Small intestine (tissue), 7 donors: ENCODE results near the gene DENND5A. TPM values are rescaled to one million over a fixed set of nuclear protein-coding genes. Genes with fewer than 3 reads are reported as not detected.

Experiments
- DNase-seq, 2 donors: peaks; one replicate each; pipeline versions ENCODE4 v3.0.0 to v3.0.0-alpha.2; 2013
- FAIRE-seq: peaks from 2 replicates; lab custom pipeline; 2012; peaks lifted over from hg19 to GRCh38; lab: Jason Lieb, UNC
- H3K27ac ChIP-seq, 3 donors: one replicate each; pipeline ENCODE4 v1.5.1; 2013; ENCODE audit warnings: low read length in 2 of 3, mild to moderate bottlenecking in 2 of 3, control low read depth in 1 of 3, inconsistent platforms in 1 of 3, low read depth in 1 of 3, moderate library complexity in 1 of 3
- H3K27me3 ChIP-seq, 3 donors: one replicate each; pipeline ENCODE4 v1.6.1; 2013; ENCODE audit warnings: low read length in 3 of 3, inconsistent platforms in 1 of 3; ENCODE audit not compliant: control insufficient read depth in 3 of 3, insufficient read depth in 3 of 3
- H3K36me3 ChIP-seq, 3 donors: one replicate each; pipeline ENCODE4 v1.6.1; 2013; ENCODE audit warnings: low read length in 3 of 3, inconsistent platforms in 1 of 3, low read depth in 1 of 3, mild to moderate bottlenecking in 1 of 3, moderate library complexity in 1 of 3; ENCODE audit not compliant: control insufficient read depth in 3 of 3, insufficient read depth in 2 of 3
- H3K4me1 ChIP-seq, 3 donors: one replicate each; pipeline ENCODE4 v1.6.1; 2013; ENCODE audit warnings: low read length in 2 of 3, inconsistent platforms in 1 of 3, low read depth in 1 of 3, mild to moderate bottlenecking in 1 of 3, moderate library complexity in 1 of 3; ENCODE audit not compliant: control insufficient read depth in 3 of 3, insufficient read depth in 2 of 3
- H3K4me3 ChIP-seq, 3 donors: one replicate each; pipeline ENCODE4 v1.5.1; 2013; ENCODE audit warnings: low read length in 3 of 3, control low read depth in 1 of 3, inconsistent platforms in 1 of 3, low read depth in 1 of 3, mild to moderate bottlenecking in 1 of 3, moderate library complexity in 1 of 3
- H3K9me3 ChIP-seq, 2 donors: one replicate each; pipeline ENCODE4 v1.6.1; 2013; ENCODE audit warnings: low read depth in 1 of 2, low read length in 1 of 2; ENCODE audit not compliant: control insufficient read depth in 2 of 2, insufficient read depth in 1 of 2
- WGBS, 3 donors: extraction: QIAGEN DNeasy Blood & Tissue Kit; methylation state at CpG; one replicate each; pipeline ENCODE4 v1.1.7; 2013; 5-methylcytosine and 5-hydroxymethylcytosine counted together
- polyA plus RNA-seq, 4 donors: library from polyadenylated mRNA; stranded (reverse) in 3 of 4; unstranded in 1 of 4; fragments of 200-250 nt in 3 of 4; fragments of 120-200 nt in 1 of 4; gene quantifications; one replicate each; pipeline versions ENCODE4 v1.2.1 to v1.2.3, GENCODE V29; 2013
- donor health status: healthy with polysubstance abuse.
- donor health status: control.
- donor health status: control.
- donor health status: Bipolar disorder and iron deficiency.
- donor health status: healthy.

DENND5A gene
- polyA plus RNA-seq, 4 donors = 0.89 to 17.7 (median 11.0) TPM

DNA sequence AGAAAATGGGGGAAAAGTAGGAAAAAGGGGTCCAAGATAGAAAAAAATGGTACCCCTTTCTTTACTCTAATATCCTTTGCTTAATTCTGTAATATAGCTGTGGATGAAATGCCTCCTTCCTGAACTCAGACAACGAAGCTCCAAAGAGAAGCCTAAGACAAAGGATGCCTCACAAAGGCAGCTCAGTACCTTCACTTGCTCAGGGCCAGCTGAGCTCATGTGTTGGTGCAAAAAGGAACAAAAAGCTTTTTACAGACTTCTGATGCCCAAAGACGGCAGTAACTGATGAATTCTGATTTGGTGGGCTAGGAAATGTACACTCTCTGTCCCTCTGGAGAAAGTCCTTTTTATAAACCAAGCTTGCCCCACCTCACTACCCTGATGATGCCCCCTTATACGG is 77.5 kb downstream of the DENND5A start:
- Histone ChIP-seq H3K4me3 (no peak overlapping the region), H3K4me1 (no peaks in the 10 kb centered on the region), H3K36me3 (peaks cover 0 to 5% (median 0%) of the 10 kb centered on the region in 3 donors), H3K9me3 (peaks cover 0 to 9% of the 10 kb centered on the region in 2 donors), H3K27ac (no peak overlapping the region), H3K27me3 (no peaks in the 10 kb centered on the region)
- FAIRE-seq = no peak
- 93 to 95% (median 93%) methylated on average over 3 of the region's 3 CpGs for WGBS, 3 donors
- DNase-seq = no peak

DNA sequence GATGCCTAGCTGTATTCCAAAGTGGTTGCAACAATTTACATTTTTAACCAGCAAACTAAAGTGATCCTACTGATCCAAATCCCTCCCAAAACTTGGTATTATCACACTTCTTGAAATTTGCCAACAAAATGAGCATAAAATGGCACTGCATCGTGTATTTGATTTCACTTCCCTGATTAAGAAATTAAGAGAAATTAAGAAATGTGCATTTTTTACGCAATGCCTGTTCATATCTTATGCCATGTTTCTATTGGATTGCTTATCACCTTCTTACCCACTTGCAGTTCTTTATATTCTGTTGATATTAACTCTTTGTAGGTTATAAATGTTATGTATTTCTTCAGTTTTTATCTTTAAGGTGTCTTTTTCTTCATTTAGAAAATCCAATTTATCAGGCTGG is 80.6 kb downstream of the DENND5A start:
- DNase-seq (no peak), FAIRE-seq (no peak)
- WGBS, 3 donors = 71 to 94% (median 87%) methylated on average over 2 of the region's 2 CpGs
- Histone ChIP-seq H3K27me3 (no peaks in the 10 kb centered on the region), H3K36me3 (peaks cover 0 to 9% (median 0%) of the 10 kb centered on the region in 3 donors), H3K9me3 (peaks cover 0 to 5% of the 10 kb centered on the region in 2 donors), H3K4me3 (no peak overlapping the region), H3K4me1 (no peaks in the 10 kb centered on the region), H3K27ac (no peak overlapping the region)

DNA sequence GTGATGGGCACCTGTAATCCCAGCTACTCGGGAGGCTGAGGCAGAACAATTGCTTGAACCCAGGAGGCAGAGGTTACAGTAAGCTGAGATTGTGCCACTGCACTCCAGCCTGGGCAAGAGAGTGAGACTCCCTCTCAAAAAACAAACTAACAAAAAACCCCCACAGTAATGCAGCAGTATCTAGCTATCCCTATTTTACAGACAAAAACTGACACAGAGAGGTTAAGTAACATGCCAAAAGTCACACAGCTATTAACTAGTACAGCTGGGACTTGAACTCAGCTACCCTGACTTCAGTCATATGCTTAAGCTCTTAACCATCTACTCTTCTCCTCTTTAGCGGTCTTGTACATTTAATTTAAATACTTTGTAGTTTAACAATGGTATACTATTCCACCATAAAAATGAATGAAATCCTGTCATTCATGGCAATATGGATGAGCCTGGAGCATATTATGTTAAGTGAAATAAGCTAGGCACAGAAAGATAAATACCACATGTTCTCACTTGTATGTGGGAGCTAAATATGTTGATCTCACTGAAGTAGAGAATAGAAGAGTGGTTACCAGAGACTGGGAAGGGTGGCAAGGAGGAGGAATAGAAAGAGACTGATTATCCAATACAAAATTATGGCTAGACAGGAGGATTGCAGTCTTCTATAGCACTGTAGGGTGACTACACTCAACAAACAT is 82.8 kb downstream of the DENND5A start:
- Histone ChIP-seq H3K27me3 (no peaks in the 10 kb centered on the region), H3K4me1 (no peaks in the 10 kb centered on the region), H3K27ac (no peak overlapping the region), H3K4me3 (no peak overlapping the region), H3K9me3 (no peaks in the 10 kb centered on the region), H3K36me3 (peaks cover 0 to 4% (median 0%) of the 10 kb centered on the region in 3 donors)
- WGBS, 3 donors = 92 to 96% (median 94%) methylated on average over 2 of the region's 2 CpGs
- no peak for FAIRE-seq
- no peak for DNase-seq

DNA sequence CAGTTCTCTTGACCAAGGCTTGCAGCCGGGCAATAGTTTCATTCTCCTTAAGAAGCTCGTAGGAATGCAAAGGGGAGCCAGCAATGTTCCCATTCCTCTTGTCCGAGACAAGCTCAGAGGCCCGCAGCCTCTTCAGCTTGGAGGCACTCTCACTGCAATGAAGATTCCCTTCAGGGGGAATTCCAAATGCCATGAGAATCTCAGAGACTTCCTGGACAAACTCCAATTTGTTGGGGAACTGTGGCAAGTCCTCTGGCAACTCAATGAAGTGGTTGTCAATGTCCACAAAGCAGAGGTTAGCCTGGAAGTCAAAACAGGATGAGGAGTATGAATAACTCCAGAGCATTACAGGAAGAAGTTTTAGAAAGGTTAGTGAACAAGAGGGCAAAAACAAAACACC is 84.4 kb downstream of the DENND5A start:
- WGBS, 3 donors = 72 to 89% (median 89%) methylated on average over 4 of the region's 4 CpGs
- Histone ChIP-seq H3K36me3 (peaks cover 0 to 11% (median 0%) of the 10 kb centered on the region in 3 donors), H3K27ac (no peak overlapping the region), H3K4me3 (no peak overlapping the region), H3K4me1 (no peaks in the 10 kb centered on the region), H3K27me3 (no peaks in the 10 kb centered on the region), H3K9me3 (no peaks in the 10 kb centered on the region)
- no peak for FAIRE-seq
- no peak for DNase-seq

DNA sequence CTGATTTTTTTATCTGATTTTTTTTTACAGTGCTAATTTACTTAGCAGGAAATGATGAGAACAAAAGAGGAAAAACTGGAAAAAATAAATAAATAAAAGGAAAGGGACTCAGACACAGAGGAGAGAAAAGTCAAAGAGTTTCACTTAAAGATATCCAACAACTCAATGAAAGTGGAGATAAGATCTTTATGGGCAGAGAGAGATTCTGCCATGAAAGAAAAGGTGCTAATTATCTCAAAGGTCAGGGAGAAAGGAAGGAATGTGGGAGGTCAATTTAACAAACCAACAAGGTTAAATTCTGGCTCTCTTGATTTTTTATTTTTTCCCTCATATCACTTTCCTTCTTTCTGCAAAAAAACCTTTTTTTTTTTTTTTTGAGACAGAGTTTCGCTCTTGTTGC is 86.0 kb downstream of the DENND5A start:
- Histone ChIP-seq H3K36me3 (peaks cover 0 to 11% (median 0%) of the 10 kb centered on the region in 3 donors), H3K4me1 (no peaks in the 10 kb centered on the region), H3K4me3 (no peak overlapping the region), H3K9me3 (no peaks in the 10 kb centered on the region), H3K27me3 (no peaks in the 10 kb centered on the region), H3K27ac (no peak overlapping the region)
- 91 to 100% (median 100%) methylated on average over 1 of the region's 1 CpG for WGBS, 3 donors
- no peak for FAIRE-seq
- DNase-seq = no peak

DNA sequence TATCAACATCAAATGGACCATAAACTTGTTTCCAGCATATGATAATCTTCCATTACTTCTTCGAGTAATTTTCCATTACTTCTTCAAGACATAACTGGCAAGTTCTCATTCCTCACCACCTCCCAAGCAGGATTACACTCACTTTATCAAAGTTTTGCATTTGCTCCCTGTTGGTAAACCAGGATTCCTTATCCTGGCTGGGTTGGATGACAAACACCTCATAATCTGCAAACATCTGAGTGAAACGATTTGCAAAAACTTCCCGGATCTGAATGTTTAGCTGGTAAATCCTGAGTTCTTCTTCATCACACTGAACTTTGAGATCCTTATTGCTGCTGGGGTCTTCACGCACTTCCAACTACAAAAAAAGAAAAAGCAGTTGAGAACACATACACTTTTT is 86.4 kb downstream of the DENND5A start:
- WGBS, 3 donors = 83 to 89% (median 86%) methylated on average over 4 of the region's 4 CpGs
- H3K4me3 ChIP-seq = no peak overlapping the region
- no peak overlapping the region for H3K27ac ChIP-seq
- no peaks in the 10 kb centered on the region for H3K4me1 ChIP-seq
- H3K9me3 ChIP-seq = no peaks in the 10 kb centered on the region
- DNase-seq = no peak
- H3K36me3 ChIP-seq = peaks cover 0 to 11% (median 0%) of the 10 kb centered on the region in 3 donors
- FAIRE-seq = no peak
- no peaks in the 10 kb centered on the region for H3K27me3 ChIP-seq

DNA sequence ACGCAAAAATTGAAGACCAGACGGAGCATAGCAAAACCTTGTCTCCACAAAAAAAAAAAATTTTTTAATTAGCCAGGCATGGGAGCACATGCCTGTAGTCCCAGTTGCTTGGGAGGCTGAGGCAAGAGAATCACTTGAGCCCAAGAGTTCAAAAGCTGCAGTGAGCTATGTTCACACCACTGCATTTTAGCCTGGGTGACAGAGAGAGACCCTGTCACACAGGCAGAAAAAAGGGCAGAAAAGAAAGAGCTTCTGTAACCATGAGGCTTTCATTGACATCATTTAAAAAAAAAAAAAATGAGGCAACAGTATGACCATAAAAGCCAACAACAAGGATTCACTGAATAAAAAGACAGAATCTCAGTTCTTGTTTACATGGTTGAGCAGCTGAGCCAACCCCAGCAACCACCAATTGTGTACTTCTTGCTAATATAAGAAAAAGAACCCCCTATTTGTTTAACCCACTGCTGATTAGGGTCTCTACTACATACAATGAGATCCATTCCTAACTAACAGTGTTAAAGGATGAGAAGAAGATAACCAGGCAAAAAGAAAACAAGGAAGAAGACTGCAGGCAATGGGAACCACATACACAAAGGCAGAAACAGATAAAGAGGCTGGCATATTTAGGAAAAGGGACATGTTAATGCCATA is 87.6 kb downstream of the DENND5A start:
- Histone ChIP-seq H3K27ac (no peak overlapping the region), H3K4me3 (no peak overlapping the region), H3K4me1 (no peaks in the 10 kb centered on the region), H3K36me3 (peaks cover 0 to 11% (median 0%) of the 10 kb centered on the region in 3 donors), H3K9me3 (no peaks in the 10 kb centered on the region), H3K27me3 (no peaks in the 10 kb centered on the region)
- FAIRE-seq = no peak
- no peak for DNase-seq
- WGBS, 3 donors = 97 to 100% (median 98%) methylated on average over 2 of the region's 2 CpGs

DNA sequence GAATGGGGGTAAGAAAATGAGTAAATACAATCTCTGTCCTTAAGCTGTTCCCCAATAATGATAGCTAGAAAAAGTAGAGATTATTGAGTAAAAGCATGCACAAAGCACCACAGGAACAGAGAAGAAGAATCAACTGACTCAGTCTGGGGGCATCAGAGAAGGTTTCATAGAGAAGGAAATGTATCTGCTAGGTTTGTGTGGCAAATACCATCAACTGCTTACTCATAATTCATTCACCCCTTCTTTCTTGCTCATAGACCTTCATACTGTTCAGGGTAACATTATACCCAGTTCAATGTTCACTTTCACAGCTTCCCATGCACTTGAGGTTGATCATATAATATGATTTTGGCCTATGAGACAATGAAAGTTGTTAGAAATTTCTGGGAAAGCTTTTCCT is 88.6 kb downstream of the DENND5A start:
- H3K4me3 ChIP-seq = no peak overlapping the region
- H3K9me3 ChIP-seq = no peaks in the 10 kb centered on the region
- H3K36me3 ChIP-seq = peaks cover 0 to 11% (median 0%) of the 10 kb centered on the region in 3 donors
- no peaks in the 10 kb centered on the region for H3K4me1 ChIP-seq
- H3K27ac ChIP-seq = no peak overlapping the region
- DNase-seq (no peak), FAIRE-seq (no peak)
- H3K27me3 ChIP-seq = no peaks in the 10 kb centered on the region
